Measurements from ENCODE around the gene CCDC158.

DNA sequence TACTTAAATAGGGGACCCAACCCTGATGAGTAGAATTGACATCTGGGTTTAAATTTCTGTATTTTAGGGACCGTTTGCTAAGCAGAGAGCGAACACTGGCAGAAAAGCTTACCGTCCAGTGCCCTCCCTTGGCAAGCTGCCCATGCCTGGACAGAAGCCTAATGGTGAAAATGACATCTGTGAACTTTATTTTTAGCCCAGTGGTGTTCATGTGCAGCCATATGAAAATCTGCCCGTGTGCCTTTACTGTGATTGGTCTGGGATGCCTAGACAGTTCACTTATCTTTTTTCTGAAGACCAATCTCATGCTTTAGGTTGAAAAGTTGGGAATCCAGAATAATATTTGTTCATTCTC lies 113.3 kb downstream of the CCDC158 start:
- TF ChIP-seq, protein P1, sequence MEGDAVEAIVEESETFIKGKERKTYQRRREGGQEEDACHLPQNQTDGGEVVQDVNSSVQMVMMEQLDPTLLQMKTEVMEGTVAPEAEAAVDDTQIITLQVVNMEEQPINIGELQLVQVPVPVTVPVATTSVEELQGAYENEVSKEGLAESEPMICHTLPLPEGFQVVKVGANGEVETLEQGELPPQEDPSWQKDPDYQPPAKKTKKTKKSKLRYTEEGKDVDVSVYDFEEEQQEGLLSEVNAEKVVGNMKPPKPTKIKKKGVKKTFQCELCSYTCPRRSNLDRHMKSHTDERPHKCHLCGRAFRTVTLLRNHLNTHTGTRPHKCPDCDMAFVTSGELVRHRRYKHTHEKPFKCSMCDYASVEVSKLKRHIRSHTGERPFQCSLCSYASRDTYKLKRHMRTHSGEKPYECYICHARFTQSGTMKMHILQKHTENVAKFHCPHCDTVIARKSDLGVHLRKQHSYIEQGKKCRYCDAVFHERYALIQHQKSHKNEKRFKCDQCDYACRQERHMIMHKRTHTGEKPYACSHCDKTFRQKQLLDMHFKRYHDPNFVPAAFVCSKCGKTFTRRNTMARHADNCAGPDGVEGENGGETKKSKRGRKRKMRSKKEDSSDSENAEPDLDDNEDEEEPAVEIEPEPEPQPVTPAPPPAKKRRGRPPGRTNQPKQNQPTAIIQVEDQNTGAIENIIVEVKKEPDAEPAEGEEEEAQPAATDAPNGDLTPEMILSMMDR (IDR thresholded peaks at IDR 0.05): no peak
- no peak for TF ChIP-seq POLR2A (IDR thresholded peaks at IDR 0.05)
- TF ChIP-seq EP300 (IDR thresholded peaks at IDR 0.05; ENCODE audit: low read depth): no peak
- no peak for TF ChIP-seq POLR2AphosphoS5 (IDR thresholded peaks at IDR 0.05)
